ENCODE data around the gene TBX2. TPM values are rescaled to one million over a fixed set of nuclear protein-coding genes. Genes with fewer than 3 reads are reported as not detected.
"Not testable (repeated sequence)": the region's sequence is repeated elsewhere in the genome, so short reads cannot be mapped to it uniquely, and the experiment has no call there.

The TBX2 gene
- total RNA-seq, 1 experiment from 2014 or later = 6.2 TPM

DNA sequence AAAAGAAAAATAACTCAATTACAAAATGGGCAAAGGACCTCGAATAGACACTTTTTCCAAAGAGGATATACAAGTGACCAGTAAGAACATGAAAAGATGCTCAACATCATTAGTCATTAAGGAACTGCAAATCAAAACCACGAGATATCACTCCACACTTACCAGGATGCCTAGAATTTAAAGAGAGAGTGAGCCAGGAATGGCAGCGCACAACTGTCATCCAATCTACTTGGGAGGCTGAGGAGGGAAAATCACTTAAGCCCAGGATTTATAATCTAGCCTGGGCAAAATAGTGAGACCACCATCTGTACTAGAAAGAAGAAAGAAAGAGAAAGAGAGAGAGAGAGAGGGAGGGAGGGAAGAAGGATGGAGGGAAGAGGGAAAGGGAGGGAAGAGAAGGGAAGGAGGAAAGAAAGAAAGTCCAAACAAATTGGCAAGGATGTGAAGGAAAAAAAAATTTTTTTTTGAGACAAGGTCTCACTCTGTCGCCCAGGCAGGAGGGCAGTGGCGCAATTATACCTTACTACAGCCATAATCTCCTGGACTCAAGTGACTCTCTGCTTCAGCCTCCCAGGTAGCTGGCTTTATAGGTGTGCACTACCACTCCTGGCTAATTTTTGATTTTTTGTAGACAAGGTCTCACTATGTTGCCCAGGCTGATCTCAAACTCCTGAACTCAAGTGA lies 22.6 kb downstream of the TBX2 start:
- no peak for DNase-seq (ENCODE audit: low spot score)
- in situ Hi-C loops (cut with HindIII; ENCODE audit: low sequenced_read_pairs) = no loop called here

DNA sequence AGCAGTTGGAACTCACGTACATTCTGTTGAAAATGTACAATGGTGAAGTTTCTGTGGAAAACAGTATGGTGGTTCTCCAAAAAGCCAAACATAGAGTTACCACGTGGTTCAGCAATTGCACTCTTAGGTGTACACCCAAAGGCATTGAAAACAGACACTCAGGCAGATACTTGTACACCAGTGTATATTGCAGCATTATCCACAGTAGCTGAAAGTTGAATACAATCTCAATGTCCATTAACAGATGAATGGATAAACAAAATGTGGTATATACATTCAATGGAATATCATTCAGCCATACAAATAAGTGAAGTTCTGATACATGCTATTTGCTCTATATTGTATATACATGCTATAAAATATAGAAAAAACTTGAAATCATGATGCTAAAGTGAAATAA lies 23.2 kb downstream of the TBX2 start:
- no peak for DNase-seq (ENCODE audit: low spot score)

DNA sequence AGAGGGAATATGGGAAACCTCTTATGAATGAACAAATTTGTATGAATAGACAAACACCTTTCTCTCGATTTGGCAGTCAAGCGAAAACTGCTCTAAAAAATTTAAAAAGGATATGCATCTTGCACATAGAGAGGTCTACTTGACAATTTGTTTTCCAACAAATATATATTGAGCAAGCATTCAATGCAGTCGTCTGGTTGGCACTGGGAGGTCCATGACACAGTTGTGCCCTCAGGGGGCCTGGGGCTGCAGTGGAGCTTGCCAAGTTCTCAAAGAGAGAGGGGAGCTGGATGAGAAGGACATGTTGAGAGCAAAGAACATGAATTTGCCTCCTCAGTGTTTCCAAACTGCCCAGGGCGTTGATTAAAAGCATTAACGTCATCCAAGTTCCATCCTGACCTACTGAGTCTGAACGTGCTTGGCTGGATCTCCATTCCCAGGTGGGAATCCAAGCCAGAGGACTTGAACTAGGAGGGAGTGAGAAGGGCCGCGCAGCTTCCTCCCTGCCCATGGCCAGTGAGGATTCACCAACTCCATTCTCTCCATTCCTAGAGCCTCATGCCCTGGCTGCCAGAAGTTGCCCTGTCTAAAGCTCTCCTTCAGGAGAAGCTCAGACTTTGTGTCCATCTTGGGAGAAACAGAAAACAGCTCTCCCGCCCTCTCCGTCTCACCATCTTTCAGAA lies 24.5 kb downstream of the TBX2 start:
- no peak for DNase-seq (ENCODE audit: low spot score)
- in situ Hi-C loops (cut with HindIII; ENCODE audit: low sequenced_read_pairs) = no loop called here

More for the DNA sequence above, 23.2 kb downstream of the TBX2 start:
- in situ Hi-C loops (cut with HindIII; ENCODE audit: low sequenced_read_pairs) = no loop called here

DNA sequence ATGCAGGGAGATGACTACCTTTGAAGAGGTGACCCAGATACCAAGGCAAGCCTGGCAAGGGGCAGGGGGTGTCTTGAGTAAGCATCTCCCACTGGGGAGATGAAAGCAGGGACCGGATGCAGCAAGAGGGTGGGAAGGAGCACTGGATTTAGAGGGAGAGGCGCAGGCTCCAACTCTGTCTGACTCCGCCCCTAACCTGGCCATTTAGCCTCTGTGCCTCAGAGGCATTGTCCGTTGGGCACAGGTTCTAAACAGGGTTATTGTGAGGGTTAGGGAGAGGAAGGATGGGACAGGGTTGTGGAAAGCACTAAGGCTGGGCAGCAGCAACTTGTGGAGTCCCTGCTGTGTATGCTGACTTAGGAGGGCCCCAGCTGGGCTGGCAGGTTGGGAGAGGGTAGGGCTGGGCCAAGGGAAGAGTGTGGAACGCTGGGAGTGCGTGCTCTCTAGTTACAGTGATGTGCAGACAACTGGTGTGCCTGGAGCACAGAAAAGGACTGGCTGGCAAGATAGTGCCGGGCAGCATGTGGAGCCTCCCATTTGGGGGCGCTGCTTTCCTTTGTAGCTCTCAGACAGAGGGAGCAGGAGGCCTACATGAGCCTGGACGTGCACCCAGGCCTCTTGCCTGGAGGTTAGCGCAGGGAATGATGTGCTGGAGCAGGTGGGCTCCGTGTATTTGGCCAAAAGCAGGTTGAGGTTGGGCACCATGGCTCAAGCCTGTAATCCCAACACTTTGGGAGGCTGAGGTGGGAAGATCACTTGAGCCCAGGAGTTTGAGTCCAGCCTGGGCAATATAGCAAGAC lies 26.2 kb downstream of the TBX2 start:
- DNase-seq (ENCODE audit: low spot score) = no peak
- in situ Hi-C loops (cut with HindIII; ENCODE audit: low sequenced_read_pairs) = no loop called here

DNA sequence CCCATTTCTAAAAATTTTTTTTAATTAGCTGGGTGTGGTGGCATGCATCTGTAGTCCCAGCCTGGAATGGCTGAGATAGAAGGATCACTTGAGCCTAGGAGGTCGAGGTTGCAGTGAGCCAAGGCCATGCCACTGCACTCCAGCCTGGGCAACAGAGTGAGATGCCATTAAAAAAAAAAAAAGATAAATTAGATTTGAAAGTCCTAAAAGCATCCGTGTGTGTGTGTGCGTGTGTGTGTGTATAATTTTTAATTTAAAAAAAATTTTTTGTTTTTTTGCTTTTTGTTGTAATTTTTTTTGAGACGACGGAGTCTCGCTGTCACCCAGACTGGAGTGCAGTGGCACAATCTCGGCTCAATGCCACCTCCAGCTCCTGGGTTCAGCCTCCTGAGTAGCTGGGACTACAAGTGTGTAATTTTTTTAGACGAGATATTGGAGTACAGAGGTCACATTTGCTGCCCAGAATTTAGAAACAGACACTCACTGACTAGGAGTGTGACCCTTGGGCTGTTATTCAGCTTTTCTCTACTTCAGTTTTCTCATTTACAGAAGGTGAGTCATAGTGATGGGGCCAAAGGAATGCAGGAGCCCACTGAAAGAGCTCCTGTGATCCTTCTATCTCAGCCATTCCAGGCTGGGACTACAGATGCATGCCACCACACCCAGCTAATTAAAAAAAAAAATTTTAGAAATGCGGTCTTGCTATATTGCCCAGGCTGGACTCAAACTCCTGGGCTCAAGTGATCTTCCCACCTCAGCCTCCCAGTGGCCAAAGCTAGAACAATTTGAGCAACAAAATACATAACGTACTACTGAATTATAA lies 27.1 kb downstream of the TBX2 start:
- in situ Hi-C loops (cut with HindIII; ENCODE audit: low sequenced_read_pairs) = no loop called here
- no peak for DNase-seq (ENCODE audit: low spot score)

DNA sequence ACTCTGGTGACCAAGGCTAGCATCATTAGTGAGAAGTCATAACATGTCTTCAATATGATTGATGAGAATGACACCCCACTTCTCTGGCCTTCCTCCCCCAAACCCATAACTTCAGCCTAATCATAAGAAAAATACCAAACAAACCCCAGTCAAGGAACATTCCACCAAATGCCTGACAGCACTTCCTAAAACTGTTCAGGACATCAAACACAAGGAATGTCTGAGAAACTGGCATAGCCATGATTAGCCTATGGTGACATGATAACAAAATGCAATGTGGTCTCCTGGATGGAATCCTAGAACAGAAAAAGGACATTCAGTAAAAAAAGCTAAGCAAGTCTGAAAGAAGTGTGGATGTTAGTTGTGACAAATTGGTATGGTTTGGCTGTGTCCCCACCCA lies 27.9 kb downstream of the TBX2 start:
- in situ Hi-C loops (cut with HindIII; ENCODE audit: low sequenced_read_pairs) = no loop called here
- no peak for DNase-seq (ENCODE audit: low spot score)

DNA sequence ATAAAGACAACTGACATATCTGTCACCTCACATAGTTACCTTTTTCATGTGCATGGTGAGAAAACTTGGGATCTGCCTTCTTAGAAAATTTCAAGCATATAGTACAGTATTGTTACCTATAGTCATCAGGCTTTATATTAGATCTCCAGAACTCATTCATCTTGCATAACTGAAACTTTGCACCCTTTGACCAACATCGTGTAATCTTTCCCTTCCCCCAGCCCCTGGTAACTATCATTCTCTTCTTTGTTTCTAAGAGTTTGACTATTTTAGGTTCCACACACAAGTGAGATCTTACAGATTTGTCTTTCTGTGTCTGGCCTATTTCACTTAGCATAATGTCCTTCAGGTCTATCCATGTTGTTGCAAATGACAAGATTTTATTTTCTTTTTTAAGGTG lies 29.6 kb downstream of the TBX2 start:
- in situ Hi-C loops (cut with HindIII; ENCODE audit: low sequenced_read_pairs) = no loop called here
- no peak for DNase-seq (ENCODE audit: low spot score)

DNA sequence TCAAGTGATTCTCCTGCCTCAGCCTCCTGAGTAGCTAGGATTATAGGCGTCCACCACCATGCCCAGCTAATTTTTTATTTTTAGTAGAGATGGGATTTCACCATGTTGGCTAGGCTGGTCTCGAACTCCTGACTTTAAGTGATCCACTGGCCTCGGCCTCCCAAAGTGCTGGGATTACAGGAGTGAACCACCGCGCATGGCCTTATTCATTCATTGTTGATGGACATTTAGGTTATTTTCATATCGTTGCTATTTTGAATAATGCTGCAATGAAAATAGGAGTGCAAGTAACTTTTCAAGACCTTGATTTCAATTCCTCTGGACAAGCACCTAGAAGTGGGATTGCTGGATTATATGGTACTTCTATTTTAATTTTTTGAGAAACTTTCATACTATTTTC lies 30.2 kb downstream of the TBX2 start:
- in situ Hi-C loops (cut with HindIII; ENCODE audit: low sequenced_read_pairs); DNase-seq (ENCODE audit: low spot score): not testable (repeated sequence)

DNA sequence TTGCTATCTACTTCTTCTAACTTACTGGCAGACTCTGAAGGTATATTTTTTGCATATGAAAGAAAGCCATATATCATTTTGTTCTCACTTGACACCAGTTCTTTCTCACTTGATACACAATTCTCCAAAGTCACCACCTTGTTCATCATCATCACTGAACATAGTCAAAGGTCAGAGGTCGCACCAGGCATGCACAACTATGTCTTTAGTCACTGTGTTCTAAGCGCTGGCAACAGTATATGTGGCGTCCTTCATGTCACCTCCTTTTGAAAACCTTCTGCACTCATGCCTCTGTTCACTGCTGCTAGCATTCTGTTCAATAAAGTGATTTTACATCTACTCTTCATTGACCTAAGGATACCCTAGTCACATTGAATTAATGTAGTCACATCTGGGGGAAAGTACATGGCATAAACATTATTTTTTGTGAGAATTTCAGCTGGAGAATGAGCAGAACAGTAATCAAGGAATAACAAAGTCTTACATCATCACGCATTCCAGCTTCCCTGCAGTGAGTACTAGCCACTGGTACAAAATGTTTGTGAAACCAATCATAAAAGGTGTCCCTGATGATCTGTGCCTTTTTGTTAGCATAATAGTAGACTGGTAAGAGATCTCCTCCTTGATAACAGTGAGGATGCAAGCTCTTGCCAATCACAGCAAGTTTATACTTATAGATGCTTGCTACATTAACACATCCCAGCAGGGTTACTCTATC lies 32.1 kb downstream of the TBX2 start:
- DNase-seq (ENCODE audit: low spot score) = no peak
- in situ Hi-C loops (cut with HindIII; ENCODE audit: low sequenced_read_pairs) = no loop called here

DNA sequence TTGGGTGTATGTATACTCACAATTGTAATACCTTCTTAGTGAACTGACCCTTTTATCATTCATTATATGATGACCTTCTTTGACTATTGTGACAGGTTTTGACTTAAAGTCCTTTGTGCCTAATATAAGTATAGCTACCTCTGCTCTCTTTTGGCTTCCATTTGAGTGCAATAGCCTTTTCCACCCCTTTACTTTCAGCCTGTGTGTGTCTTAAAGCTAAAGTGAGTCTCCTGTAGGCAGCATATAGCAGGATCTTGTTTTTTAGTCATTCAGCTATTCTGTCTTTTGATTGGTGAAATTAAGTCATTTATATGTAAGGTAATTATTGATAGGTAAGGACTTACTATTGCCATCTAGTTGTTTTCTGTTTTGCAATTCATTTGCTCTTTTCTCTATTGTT lies 36.6 kb downstream of the TBX2 start:
- in situ Hi-C loops (cut with HindIII; ENCODE audit: low sequenced_read_pairs) = no loop called here

DNA sequence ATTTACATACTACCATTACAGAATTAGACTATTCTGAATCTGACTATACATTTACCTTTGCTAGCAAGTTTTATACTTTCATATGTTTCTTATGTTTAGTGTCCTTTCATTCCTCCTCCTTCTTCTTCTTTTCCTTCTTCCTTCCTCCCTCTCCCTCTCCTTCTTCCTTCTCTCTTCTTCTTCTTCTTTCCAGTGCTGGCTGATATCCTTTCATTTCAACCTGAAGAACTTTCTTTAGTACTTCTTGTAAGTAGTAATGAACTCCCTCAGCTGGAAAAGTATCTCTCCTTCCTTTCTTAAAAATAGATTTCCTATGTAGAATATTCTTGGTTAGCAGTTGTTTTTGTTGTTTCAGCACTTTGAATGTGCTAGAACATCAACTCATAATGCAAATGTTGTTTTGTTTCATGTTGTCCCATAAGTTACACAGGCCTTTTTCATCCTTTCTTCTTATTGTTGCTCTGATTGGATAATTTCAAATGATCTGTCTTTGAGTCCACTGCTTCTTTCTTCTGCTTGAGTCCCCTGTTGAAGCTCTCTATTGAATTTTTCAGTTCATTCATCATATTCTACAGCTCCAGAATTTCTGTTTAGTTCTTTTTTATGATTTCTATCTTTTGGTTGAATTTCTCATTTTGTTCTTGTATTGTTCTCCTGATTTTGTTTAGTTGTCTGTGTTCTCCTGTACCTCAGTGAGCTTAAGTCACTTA lies 37.5 kb downstream of the TBX2 start:
- no peak for DNase-seq (ENCODE audit: low spot score)
- in situ Hi-C loops (cut with HindIII; ENCODE audit: low sequenced_read_pairs) = no loop called here

More for the DNA sequence above, 36.6 kb downstream of the TBX2 start:
- DNase-seq (ENCODE audit: low spot score) = no peak

DNA sequence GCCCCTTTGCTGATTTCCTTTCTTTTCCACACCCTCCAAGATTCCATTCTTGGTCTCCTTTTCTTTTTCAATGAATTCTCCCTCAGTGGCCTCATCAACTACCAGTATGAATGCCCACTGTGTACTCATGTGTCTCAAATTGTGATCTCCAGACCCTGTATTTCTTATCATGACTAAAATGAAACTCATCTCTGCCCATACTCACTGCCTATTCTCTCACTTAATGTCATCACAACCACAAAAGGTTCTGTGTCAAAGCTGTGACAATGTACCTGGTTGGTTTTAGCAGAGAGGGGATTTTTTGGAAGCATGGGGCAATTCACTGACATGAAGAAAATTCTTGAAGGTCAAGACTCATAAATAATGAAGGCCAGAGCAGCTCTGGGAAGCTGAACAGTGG lies 41.1 kb downstream of the TBX2 start:
- no peak for DNase-seq (ENCODE audit: low spot score)
- in situ Hi-C loops (cut with HindIII; ENCODE audit: low sequenced_read_pairs) = no loop called here

DNA sequence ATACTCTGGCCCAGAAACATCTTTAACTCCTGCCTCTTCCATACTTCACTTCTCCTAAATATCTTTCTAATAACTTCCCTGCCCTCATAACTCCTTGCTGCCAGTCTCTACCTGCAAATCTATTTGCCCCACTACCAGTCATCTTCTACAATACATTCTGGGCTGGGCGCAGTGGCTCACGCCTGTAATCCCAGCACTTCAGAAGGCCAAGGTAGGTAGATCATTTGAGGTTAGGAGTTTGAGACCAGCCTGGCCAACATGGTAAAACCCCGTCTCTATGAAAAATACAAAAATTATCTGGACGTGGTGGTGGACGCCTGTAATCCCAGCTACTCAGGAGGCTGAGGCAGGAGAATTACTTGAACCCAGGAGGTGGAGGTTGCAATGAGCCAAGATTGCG lies 41.9 kb downstream of the TBX2 start:
- in situ Hi-C loops (cut with HindIII; ENCODE audit: low sequenced_read_pairs); DNase-seq (ENCODE audit: low spot score): not testable (repeated sequence)

DNA sequence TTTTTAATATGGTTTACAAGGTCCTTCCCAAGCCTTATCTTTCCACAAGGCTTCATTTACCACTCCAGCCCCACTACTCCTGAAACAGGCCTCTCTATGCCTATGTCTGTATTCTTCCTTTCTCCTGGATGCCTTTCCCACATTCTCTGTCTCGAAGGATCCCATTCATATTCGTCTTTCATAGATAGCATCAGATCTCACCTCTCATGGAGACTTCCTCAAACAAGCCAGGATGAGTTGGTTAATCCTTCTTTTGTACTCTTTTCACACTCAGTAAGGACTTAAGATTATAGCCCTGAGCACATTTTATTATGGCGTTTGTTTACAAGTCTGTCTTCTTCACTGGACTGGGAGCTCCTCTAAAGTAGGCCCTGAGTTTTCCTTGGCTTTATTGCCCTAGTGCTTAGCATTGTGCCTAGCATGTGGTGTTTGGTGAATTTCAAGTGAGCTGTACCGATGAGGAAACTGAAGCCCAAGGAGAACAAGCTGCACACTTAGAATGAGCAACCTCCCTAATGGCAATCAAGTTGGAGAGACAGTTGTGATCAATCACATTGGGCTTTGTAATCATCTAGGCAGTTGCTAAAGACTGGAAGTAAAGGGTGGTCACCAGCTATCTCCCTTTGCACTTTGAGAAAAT lies 42.6 kb downstream of the TBX2 start:
- no peak for DNase-seq (ENCODE audit: low spot score)
- in situ Hi-C loops (cut with HindIII; ENCODE audit: low sequenced_read_pairs) = no loop called here

DNA sequence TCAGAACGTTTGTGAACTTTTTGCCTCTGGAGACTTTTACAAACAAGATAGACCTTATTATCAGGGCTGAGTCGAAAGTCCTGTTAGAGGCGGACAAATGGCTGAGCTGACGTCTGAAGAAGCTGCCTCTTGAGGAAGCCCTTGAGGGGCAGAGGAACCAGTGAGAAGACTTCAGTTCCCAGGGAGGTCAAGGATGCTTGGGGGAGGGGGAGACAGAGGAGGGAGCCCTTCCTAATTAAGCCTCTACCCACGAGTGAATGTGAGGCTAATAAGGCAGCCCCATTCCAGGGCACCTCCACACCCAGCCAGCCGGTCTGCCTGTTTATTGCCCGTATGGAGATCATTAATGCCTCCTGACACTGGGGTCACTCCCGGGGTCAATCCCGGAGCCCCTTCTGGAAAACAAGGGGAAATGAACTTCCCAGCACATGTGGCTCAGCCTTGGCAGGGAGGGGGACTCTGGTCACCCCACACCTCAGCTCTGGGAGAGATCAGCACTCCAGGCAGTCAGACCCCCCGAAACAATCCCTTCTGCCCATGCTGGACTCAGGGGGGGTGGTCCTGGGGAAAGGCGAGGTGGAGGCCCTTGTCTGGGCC lies 43.3 kb downstream of the TBX2 start:
- no peak for DNase-seq (ENCODE audit: low spot score)
- in situ Hi-C loops (cut with HindIII; ENCODE audit: low sequenced_read_pairs) = no loop called here

DNA sequence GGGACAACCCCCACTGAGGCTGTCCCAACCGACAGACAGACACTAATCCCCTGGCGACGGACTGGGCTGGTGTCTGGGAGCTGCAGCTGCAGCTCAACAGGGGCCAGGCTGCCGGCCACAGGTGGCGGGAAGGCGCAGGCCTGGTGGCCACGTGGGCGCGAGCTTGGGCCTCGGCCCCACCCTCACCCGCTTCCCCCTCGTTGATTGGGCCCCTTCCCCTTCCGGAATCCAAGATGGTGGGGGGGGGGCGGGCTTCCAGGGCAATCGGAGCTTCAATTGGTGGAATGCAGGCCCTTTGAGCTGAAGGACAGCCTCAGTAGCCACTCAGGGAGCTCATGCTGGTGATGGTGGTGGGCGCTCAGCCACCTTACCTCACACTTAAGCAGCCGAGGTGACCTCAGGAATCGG lies 43.8 kb downstream of the TBX2 start:
- DNase-seq (ENCODE audit: low spot score) = no peak

DNA sequence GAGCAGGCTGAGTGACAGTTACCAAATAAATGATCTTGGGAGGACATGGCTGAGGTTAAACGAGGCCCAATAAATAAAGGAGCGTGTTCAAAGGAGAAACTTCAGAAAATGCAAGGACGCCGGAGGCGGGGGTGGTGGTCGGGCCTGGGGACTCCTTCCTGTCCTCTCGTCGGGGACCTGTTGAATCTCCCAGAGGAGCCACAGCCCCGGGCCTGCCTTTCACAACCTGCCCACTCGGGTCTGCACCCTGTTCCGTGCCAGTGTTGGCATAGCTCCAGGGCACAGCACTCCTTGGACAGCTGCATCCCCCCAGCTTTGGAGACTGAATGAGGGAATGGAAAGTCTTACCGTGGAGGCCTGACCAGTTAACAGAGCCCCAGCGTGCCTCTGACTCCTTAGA lies 44.4 kb downstream of the TBX2 start:
- in situ Hi-C loops (cut with HindIII; ENCODE audit: low sequenced_read_pairs) = no loop called here
- no peak for DNase-seq (ENCODE audit: low spot score)

More for the DNA sequence above, 43.8 kb downstream of the TBX2 start:
- in situ Hi-C loops (cut with HindIII; ENCODE audit: low sequenced_read_pairs) = no loop called here

All from G401 (cell line).